IMR-90 (cell line): ENCODE data around the gene NFX1. TPM values are rescaled to one million over a fixed set of nuclear protein-coding genes. Genes with fewer than 3 reads are reported as not detected.

ENCODE experiments used
- ATAC-seq: fragments of 200-7000 bp; cut with Tn5 transposase; 2 replicates; pipeline ENCODE4 v1.9.1; 2020; ENCODE audit warnings: low read depth, mild to moderate bottlenecking, moderate library complexity
- BruUV-seq: library from RNA; stranded (reverse); fragments of 400-500 nt; replicated peaks from 2 replicates; lab custom pipeline; 2021; lab: Mats Ljungman, UMichigan
- CTCF ChIA-PET: fragments of 300-600 bp; formaldehyde crosslinking; extraction: SDS; loops from one replicate; lab custom pipeline; 2021; ENCODE audit warnings: antibody characterized with exemption; lab: Yijun Ruan, JAX
- POLR2A ChIA-PET: fragments of 300-600 bp; sonication (Branson Sonifier 250); formaldehyde crosslinking; loops from one replicate; lab custom pipeline; 2022; ENCODE audit warnings: antibody characterized with exemption; ENCODE audit not compliant: unreplicated experiment; lab: Charles Lee
- DNase-seq: peaks from one replicate; pipeline ENCODE4 v3.0.0; 2013
- H2AFZ ChIP-seq: replicated peaks from 2 replicates; pipeline ENCODE3; 2013; ENCODE audit warnings: low read length, mild to moderate bottlenecking; ENCODE audit not compliant: poor library complexity
- H2AK5ac ChIP-seq: 2 replicates; pipeline ENCODE4 v1.6.1; 2013; ENCODE audit warnings: low read depth, low read length, inconsistent platforms
- H2AK9ac ChIP-seq: replicated peaks from 2 replicates; pipeline ENCODE3; 2013; ENCODE audit warnings: mild to moderate bottlenecking, low read depth, low read length, moderate library complexity; ENCODE audit not compliant: poor library complexity
- H2BK120ac ChIP-seq: 2 replicates; pipeline ENCODE4 v1.6.1; 2013; ENCODE audit warnings: low read depth, low read length, inconsistent platforms
- H2BK15ac ChIP-seq: 3 replicates; pipeline ENCODE4 v1.6.1; 2013; ENCODE audit warnings: low read depth, low read length, inconsistent platforms
- H2BK20ac ChIP-seq: 2 replicates; pipeline ENCODE4 v1.6.1; 2013; ENCODE audit warnings: low read depth, mild to moderate bottlenecking, inconsistent platforms, low read length, moderate library complexity
- H2BK5ac ChIP-seq: 2 replicates; pipeline ENCODE4 v1.6.1; 2013; ENCODE audit warnings: mild to moderate bottlenecking, low read depth, low read length, inconsistent platforms; ENCODE audit not compliant: poor library complexity, severe bottlenecking
- H3K14ac ChIP-seq: replicated peaks from 2 replicates; pipeline ENCODE4 v1.6.1; 2013; ENCODE audit warnings: low read depth, low read length, inconsistent platforms
- H3K18ac ChIP-seq: 2 replicates; pipeline ENCODE4 v1.6.1; 2013; ENCODE audit warnings: low read depth, low read length, control low read depth
- H3K23ac ChIP-seq: 2 replicates; pipeline ENCODE4 v1.6.1; 2013; ENCODE audit warnings: low read depth, low read length, inconsistent platforms
- H3K27ac ChIP-seq: 2 replicates; pipeline ENCODE4 v1.5.1; 2013; ENCODE audit warnings: mild to moderate bottlenecking, control low read depth, low read length; ENCODE audit not compliant: insufficient read depth
- H3K27me3 ChIP-seq: 2 replicates; pipeline ENCODE4 v1.6.1; 2013; ENCODE audit warnings: low read length; ENCODE audit not compliant: control insufficient read depth, insufficient read depth
- H3K36me3 ChIP-seq: 2 replicates; pipeline ENCODE4 v1.6.1; 2013; ENCODE audit warnings: low read length, mixed read lengths; ENCODE audit not compliant: control insufficient read depth, insufficient read depth
- H3K4ac ChIP-seq: 2 replicates; pipeline ENCODE4 v1.6.1; 2013; ENCODE audit warnings: low read depth, low read length, inconsistent platforms
- H3K4me1 ChIP-seq: 2 replicates; pipeline ENCODE4 v1.6.1; 2013; ENCODE audit warnings: low read length, mixed read lengths; ENCODE audit not compliant: control insufficient read depth, insufficient read depth
- H3K4me2 ChIP-seq: 2 replicates; pipeline ENCODE4 v1.6.1; 2013; ENCODE audit warnings: low read depth, mild to moderate bottlenecking, control low read depth, low read length, moderate library complexity
- H3K4me3 ChIP-seq: 2 replicates; pipeline ENCODE4 v1.5.1; 2013; ENCODE audit warnings: low read depth, mild to moderate bottlenecking, control low read depth, low read length, moderate library complexity; ENCODE audit not compliant: insufficient read depth
- H3K56ac ChIP-seq: 2 replicates; pipeline ENCODE4 v1.6.1; 2013; ENCODE audit warnings: low read length, inconsistent platforms; ENCODE audit not compliant: insufficient read depth; ENCODE audit errors: extremely low read depth
- H3K79me1 ChIP-seq, 2 experiments: 2 replicates each; pipeline ENCODE4 v1.6.1; 2013; ENCODE audit warnings: low read length in 2 of 2, inconsistent platforms in 1 of 2, low read depth in 1 of 2
- H3K9ac ChIP-seq: 2 replicates; pipeline ENCODE4 v1.6.1; 2013; ENCODE audit warnings: low read depth, low read length, control low read depth
- H3K9me1 ChIP-seq: 2 replicates; pipeline ENCODE4 v1.6.1; 2013; ENCODE audit warnings: low read length, inconsistent platforms; ENCODE audit not compliant: insufficient read depth
- H3K9me3 ChIP-seq: 2 replicates; pipeline ENCODE4 v1.6.1; 2013; ENCODE audit warnings: low read length; ENCODE audit not compliant: control insufficient read depth, insufficient read depth
- H4K20me1 ChIP-seq: 2 replicates; pipeline ENCODE4 v1.6.1; 2013; ENCODE audit warnings: low read length, inconsistent platforms; ENCODE audit not compliant: insufficient read depth
- H4K5ac ChIP-seq: 2 replicates; pipeline ENCODE4 v1.6.1; 2013; ENCODE audit warnings: mild to moderate bottlenecking, low read depth, low read length, control low read depth
- H4K8ac ChIP-seq, 2 experiments: 2 replicates each; pipeline ENCODE4 v1.6.1; 2013; ENCODE audit warnings: low read depth in 2 of 2, low read length in 2 of 2, control low read depth in 1 of 2, inconsistent platforms in 1 of 2
- H4K91ac ChIP-seq: 2 replicates; pipeline ENCODE4 v1.6.1; 2013; ENCODE audit warnings: low read depth, low read length, inconsistent platforms; ENCODE audit not compliant: insufficient read depth
- BHLHE40 ChIP-seq: fragments of 150-350 bp; IDR thresholded peaks from 2 replicates; pipeline ENCODE4 v1.6.1; 2016; ENCODE audit warnings: mild to moderate bottlenecking, low read depth, low read length
- CEBPB ChIP-seq: IDR thresholded peaks from 2 replicates; pipeline ENCODE4 v1.6.1; 2012; ENCODE audit warnings: low read depth, low read length, improper control_type of control experiment
- CHD1 ChIP-seq: IDR thresholded peaks from 2 replicates; pipeline ENCODE4 v1.6.1; 2012; ENCODE audit warnings: low read depth, low read length, improper control_type of control experiment
- FOS ChIP-seq: fragments of 150-350 bp; IDR thresholded peaks from 2 replicates; pipeline ENCODE4 v1.6.1; 2016; ENCODE audit warnings: low read depth, low read length
- MAFK ChIP-seq: IDR thresholded peaks from 2 replicates; pipeline ENCODE4 v1.6.1; 2012; ENCODE audit warnings: low read depth, low read length, improper control_type of control experiment
- MAZ ChIP-seq: IDR thresholded peaks from 2 replicates; pipeline ENCODE4 v1.6.1; 2012; ENCODE audit warnings: low read depth, mild to moderate bottlenecking, low read length, improper control_type of control experiment, moderate library complexity, borderline replicate concordance
- MXI1 ChIP-seq: IDR thresholded peaks from 2 replicates; pipeline ENCODE4 v1.6.1; 2012; ENCODE audit warnings: low read depth, mild to moderate bottlenecking, low read length, moderate library complexity, borderline replicate concordance
- NFE2L2 ChIP-seq: fragments of 150-350 bp; IDR thresholded peaks from 2 replicates; pipeline ENCODE4 v1.6.1; 2016; ENCODE audit warnings: low read depth, mild to moderate bottlenecking, low read length
- POLR2A ChIP-seq: IDR thresholded peaks from 2 replicates; pipeline ENCODE4 v1.6.1; 2012; ENCODE audit warnings: mild to moderate bottlenecking, low read depth, low read length
- RAD21 ChIP-seq: IDR thresholded peaks from 2 replicates; pipeline ENCODE4 v1.6.1; 2012; ENCODE audit warnings: low read length, improper control_type of control experiment
- RCOR1 ChIP-seq: IDR thresholded peaks from 2 replicates; pipeline ENCODE4 v1.6.1; 2012; ENCODE audit warnings: mild to moderate bottlenecking, low read length, improper control_type of control experiment; ENCODE audit not compliant: insufficient replicate concordance
- RFX5 ChIP-seq: IDR thresholded peaks from 2 replicates; pipeline ENCODE4 v1.8.0; 2012; ENCODE audit warnings: low read depth, mild to moderate bottlenecking, low read length, moderate library complexity
- SMC3 ChIP-seq: fragments of 150-350 bp; IDR thresholded peaks from 2 replicates; pipeline ENCODE4 v1.6.1; 2016; ENCODE audit warnings: low read depth, mild to moderate bottlenecking, antibody characterized with exemption, low read length, moderate library complexity
- USF2 ChIP-seq: fragments of 150-350 bp; IDR thresholded peaks from 2 replicates; pipeline ENCODE4 v1.6.1; 2017; ENCODE audit warnings: mild to moderate bottlenecking, antibody characterized with exemption, low read length, low read depth
- WGBS, 2 experiments: methylation state at CpG; one replicate each; pipeline versions ENCODE4 v1.1.5 to v1.1.7; 2013; ENCODE audit warnings: missing lambda C conversion rate in 2 of 2; ENCODE audit not compliant: insufficient read length in 1 of 2; ENCODE audit errors: extremely low coverage in 2 of 2; 5-methylcytosine and 5-hydroxymethylcytosine counted together
- dilution Hi-C: fragments of 300-500 bp; cut with HindIII; formaldehyde crosslinking; loops from one replicate; pipeline ENCODE4 v1.14.3; 2018; ENCODE audit warnings: low sequenced_read_pairs; ENCODE audit not compliant: unreplicated experiment
- in situ Hi-C: fragments of 300-500 bp; cut with MboI; formaldehyde crosslinking; loops from 3 replicates; pipeline ENCODE4 v1.14.3; 2019; ENCODE audit warnings: low sequenced_read_pairs, inconsistent platforms, mixed read lengths
- intact Hi-C: fragments of 100-400 bp; cut with micrococcal nuclease; formaldehyde crosslinking; loops from 2 replicates; pipeline ENCODE4 v1.10.0; 2022
- polyA plus RNA-seq, 3 experiments: library from polyadenylated mRNA; depleted of rRNA; stranded (reverse); fragments of >200 nt; gene quantifications; 2 replicates each; pipeline ENCODE4 v1.2.3, GENCODE V29; 2012; ENCODE audit warnings: low replicate concordance in 1 of 3
- total RNA-seq: library from RNA; depleted of rRNA; stranded (reverse); fragments of >200 nt; gene quantifications from 2 replicates; pipeline ENCODE4 v1.2.3, GENCODE V29; 2012
- TF ChIP-seq, protein P1 (sequence below): fragments of 150-350 bp; IDR thresholded peaks from 2 replicates; pipeline ENCODE4 v1.6.1; 2016; ENCODE audit warnings: low read depth, mild to moderate bottlenecking, low read length, moderate library complexity, borderline replicate concordance

The NFX1 gene
- total and polyA plus RNA-seq, 2 of the 4 experiments (the other 2 are of a cell fraction), result 27.0 to 36.0 TPM

GRCh38 chr9:33260372-33260771, 29.9 kb upstream of the NFX1 start:
- Histone ChIP-seq H3K23ac (no peak overlapping the region), H3K18ac (no peak overlapping the region), H3K27ac (no peak overlapping the region), H4K20me1 (peaks cover 9% of the 10 kb centered on the region), H2AK5ac (no peak overlapping the region), H3K4me3 (no peak overlapping the region), H2BK120ac (no peak overlapping the region), H3K4me1 (peaks cover 5% of the 10 kb centered on the region), H2BK20ac (no peak overlapping the region), H4K5ac (no peak overlapping the region), H3K56ac (no peak overlapping the region), H3K4ac (no peak overlapping the region), H3K9ac (no peak overlapping the region), H2BK5ac (no peak overlapping the region), H3K79me1 (peaks cover 22 to 51% of the 10 kb centered on the region in 2 experiments), H3K27me3 (no peaks in the 10 kb centered on the region), H4K91ac (no peak overlapping the region), H2AK9ac (no peak overlapping the region), H3K4me2 (no peak overlapping the region), H3K14ac (no peak overlapping the region), H2AFZ (no peak overlapping the region), H3K9me3 (no peaks in the 10 kb centered on the region), H4K8ac (no peak overlapping the region), H2BK15ac (no peak overlapping the region), H3K36me3 (peaks cover 33% of the 10 kb centered on the region), H3K9me1 (peaks cover 5% of the 10 kb centered on the region; the same call in 1 of the 2 replicates)
- dilution Hi-C loops (no loop called here), intact Hi-C loops (no loop called here), in situ Hi-C loops (no loop called here)
- WGBS, 2 experiments, result no CpG with 5 or more reads among the region's 1 CpG
- ATAC-seq (no peak), DNase-seq (no peak)
- ChIA-PET CTCF (no interaction called here), POLR2A (no interaction called here)
- BruUV-seq, result TSS peak; percentile 13
- TF ChIP-seq CHD1 (no peak), NFE2L2 (no peak), POLR2A (no peak), RCOR1 (no peak), RAD21 (no peak), BHLHE40 (no peak), CEBPB (no peak), MAFK (no peak), MXI1 (no peak), MAZ (no peak), FOS (no peak), USF2 (no peak), RFX5 (no peak), SMC3 (no peak)
- TF ChIP-seq, protein P1, sequence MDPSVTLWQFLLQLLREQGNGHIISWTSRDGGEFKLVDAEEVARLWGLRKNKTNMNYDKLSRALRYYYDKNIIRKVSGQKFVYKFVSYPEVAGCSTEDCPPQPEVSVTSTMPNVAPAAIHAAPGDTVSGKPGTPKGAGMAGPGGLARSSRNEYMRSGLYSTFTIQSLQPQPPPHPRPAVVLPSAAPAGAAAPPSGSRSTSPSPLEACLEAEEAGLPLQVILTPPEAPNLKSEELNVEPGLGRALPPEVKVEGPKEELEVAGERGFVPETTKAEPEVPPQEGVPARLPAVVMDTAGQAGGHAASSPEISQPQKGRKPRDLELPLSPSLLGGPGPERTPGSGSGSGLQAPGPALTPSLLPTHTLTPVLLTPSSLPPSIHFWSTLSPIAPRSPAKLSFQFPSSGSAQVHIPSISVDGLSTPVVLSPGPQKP, result no peak
